Measurements from ENCODE around the gene PRRG2.
"Not testable (repeated sequence)": the region's sequence is repeated elsewhere in the genome, so short reads cannot be mapped to it uniquely, and the experiment has no call there.

Gene PRRG2

DNA sequence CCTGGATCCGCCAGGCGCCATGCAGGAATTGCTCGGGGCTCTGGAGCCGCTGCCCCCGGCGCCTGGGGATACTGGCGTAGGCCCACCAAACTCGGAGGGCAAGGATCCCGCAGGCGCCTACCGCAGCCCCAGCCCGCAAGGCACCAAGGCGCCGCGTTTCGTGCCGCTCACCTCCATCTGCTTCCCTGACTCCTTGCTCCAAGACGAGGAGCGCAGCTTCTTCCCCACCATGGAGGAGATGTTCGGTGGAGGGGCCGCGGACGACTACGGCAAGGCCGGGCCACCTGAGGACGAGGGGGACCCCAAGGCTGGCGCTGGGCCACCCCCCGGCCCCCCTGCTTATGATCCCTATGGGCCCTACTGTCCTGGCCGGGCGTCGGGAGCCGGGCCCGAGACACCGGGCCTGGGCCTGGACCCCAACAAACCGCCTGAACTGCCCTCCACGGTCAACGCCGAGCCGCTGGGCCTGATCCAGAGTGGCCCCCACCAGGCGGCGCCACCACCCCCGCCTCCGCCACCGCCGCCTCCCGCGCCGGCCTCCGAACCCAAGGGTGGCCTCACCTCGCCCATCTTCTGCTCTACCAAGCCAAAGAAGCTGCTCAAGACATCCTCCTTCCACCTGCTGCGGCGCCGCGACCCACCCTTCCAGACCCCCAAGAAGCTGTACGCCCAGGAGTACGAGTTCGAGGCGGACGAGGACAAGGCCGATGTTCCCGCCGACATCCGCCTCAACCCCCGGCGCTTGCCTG lies 16.0 kb downstream of the PRRG2 start:
- Mint-ChIP-seq H3K9me3 (no peaks in the 10 kb centered on the region), H3K27me3 (no peaks in the 10 kb centered on the region), H3K27ac (no peak overlapping the region), H3K4me3 (no peak overlapping the region), H3K4me1 (peaks cover 27% of the 10 kb centered on the region), H3K36me3 (peaks cover 27% of the 10 kb centered on the region)
- no peak for DNase-seq (ENCODE audit: low spot score in 2 of 2)
- ATAC-seq (ENCODE audit: low read depth): no peak

DNA sequence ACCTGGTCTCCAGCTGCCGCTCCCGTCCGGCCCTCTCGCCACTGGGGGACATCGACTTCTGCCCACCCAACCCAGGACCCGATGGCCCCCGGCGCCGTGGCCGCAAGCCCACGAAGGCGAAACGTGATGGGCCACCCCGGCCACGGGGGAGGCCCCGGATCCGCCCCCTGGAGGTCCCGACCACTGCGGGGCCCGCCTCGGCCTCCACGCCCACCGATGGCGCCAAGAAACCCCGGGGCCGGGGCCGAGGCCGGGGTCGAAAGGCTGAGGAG lies 16.5 kb downstream of the PRRG2 start:
- no peaks in the 10 kb centered on the region for H3K27me3 Mint-ChIP-seq
- H3K9me3 Mint-ChIP-seq: no peaks in the 10 kb centered on the region
- H3K36me3 Mint-ChIP-seq: peaks cover 27% of the 10 kb centered on the region
- no peak overlapping the region for H3K27ac Mint-ChIP-seq
- ATAC-seq (ENCODE audit: low read depth) (no peak), DNase-seq (ENCODE audit: low spot score in 2 of 2) (no peak)
- H3K4me3 Mint-ChIP-seq: no peak overlapping the region
- peaks cover 23% of the 10 kb centered on the region for H3K4me1 Mint-ChIP-seq

DNA sequence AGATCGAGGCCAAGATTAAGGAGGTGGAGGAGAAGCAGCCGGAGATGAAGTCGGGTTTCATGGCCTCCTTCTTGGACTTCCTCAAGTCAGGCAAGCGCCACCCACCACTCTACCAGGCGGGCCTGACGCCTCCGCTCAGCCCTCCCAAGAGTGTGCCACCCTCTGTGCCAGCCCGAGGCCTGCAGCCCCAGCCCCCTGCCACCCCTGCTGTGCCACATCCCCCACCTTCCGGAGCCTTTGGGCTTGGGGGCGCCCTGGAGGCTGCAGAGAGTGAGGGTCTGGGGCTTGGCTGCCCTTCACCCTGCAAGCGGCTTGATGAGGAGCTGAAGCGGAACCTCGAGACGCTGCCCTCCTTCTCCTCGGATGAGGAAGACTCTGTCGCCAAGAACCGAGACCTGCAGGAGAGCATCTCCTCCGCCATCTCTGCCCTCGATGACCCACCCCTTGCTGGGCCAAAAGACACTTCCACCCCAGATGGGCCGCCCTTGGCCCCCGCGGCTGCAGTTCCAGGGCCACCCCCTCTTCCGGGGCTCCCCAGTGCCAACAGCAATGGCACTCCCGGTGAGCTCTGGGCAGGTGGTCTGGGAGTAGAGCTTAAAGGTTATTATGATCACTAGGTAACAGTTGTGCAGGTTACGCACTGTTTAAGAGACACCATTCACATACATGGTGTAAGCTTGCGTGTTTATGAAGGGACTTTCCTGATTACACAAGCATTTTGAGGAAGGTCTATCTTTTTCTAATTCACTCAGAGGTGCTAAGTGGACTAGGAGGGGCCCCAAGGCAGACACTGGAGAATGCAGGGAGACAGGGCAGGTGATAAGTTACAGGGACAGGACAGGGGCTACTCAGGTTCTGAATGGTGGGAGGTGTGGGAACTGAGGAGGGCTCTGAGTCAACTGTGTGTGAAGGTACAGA lies 18.5 kb downstream of the PRRG2 start:
- no peaks in the 10 kb centered on the region for H3K9me3 Mint-ChIP-seq
- no peak overlapping the region for H3K27ac Mint-ChIP-seq
- peaks cover 17% of the 10 kb centered on the region for H3K36me3 Mint-ChIP-seq
- no peaks in the 10 kb centered on the region for H3K27me3 Mint-ChIP-seq
- no peak for DNase-seq (ENCODE audit: low spot score in 2 of 2)
- H3K4me3 Mint-ChIP-seq: no peak overlapping the region
- H3K4me1 Mint-ChIP-seq: peaks cover 7% of the 10 kb centered on the region
- ATAC-seq (ENCODE audit: low read depth): no peak

DNA sequence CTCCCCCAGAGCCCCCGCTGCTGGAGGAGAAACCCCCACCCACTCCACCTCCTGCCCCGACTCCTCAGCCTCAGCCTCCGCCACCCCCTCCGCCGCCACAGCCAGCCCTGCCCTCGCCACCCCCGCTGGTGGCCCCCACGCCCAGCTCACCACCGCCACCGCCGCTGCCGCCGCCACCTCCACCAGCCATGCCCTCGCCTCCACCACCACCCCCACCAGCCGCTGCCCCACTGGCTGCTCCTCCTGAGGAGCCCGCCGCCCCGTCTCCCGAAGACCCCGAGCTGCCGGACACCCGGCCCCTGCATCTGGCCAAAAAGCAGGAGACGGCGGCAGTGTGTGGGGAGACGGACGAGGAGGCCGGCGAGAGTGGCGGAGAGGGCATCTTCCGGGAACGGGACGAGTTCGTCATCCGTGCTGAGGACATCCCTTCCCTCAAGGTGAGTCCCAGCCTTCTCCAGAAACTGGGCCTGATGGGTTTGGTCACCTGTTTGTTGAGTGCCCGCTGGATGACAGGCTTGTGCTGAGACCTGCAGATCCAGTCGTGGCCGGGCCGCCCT lies 20.4 kb downstream of the PRRG2 start:
- H3K4me1 Mint-ChIP-seq: peaks cover 7% of the 10 kb centered on the region
- DNase-seq (ENCODE audit: low spot score in 2 of 2) (no peak), ATAC-seq (ENCODE audit: low read depth) (no peak)
- H3K27ac Mint-ChIP-seq: no peak overlapping the region
- H3K9me3 Mint-ChIP-seq: no peaks in the 10 kb centered on the region
- peaks cover 13% of the 10 kb centered on the region for H3K36me3 Mint-ChIP-seq
- no peaks in the 10 kb centered on the region for H3K27me3 Mint-ChIP-seq
- H3K4me3 Mint-ChIP-seq: no peak overlapping the region

DNA sequence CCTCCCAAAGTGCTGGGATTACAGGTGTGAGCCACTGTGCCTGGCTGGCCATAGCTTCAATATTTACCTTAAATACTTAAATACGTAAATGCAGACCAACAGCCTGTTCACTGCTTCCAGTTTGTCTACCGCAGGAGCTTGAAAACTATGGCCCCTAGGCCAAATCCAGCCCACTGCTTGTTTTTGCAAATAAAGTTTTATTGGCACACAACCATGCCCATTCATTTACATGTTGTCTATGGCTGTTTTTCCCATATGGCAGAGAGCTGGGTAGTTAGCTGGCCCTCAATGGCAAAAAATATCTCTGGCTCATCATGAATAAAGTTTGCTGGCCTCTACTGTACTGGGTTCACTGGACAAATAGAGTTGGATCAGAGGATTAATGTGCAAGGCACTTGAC lies 21.7 kb downstream of the PRRG2 start:
- H3K9me3 Mint-ChIP-seq: no peaks in the 10 kb centered on the region
- ATAC-seq (ENCODE audit: low read depth): no peak
- no peaks in the 10 kb centered on the region for H3K27me3 Mint-ChIP-seq
- peaks cover 13% of the 10 kb centered on the region for H3K36me3 Mint-ChIP-seq
- no peak for DNase-seq (ENCODE audit: low spot score in 2 of 2)
- no peak overlapping the region for H3K27ac Mint-ChIP-seq
- no peak overlapping the region for H3K4me3 Mint-ChIP-seq
- peaks cover 7% of the 10 kb centered on the region for H3K4me1 Mint-ChIP-seq

DNA sequence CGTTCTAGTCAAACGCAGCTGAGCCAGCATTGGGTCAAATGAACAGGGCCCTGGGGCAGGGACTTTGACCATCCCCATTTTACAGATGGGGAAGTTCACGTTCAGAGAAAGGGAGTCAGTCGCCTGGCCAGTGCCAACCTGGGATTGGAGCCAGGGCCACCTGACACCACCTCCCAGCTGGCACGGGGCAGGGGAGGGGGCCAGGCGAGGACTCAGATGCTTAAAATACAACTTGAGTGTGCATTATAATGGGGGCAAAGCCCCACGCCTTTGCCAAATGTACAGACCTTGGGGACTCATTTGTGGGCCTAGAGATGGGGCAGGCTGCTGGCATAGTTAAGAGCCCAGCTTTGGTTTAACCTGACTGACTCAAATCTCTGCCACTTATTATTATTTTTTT lies 24.5 kb downstream of the PRRG2 start:
- peaks cover 10% of the 10 kb centered on the region for H3K36me3 Mint-ChIP-seq
- DNase-seq (ENCODE audit: low spot score in 2 of 2) (no peak), ATAC-seq (ENCODE audit: low read depth) (no peak)
- no peaks in the 10 kb centered on the region for H3K27me3 Mint-ChIP-seq
- H3K27ac Mint-ChIP-seq: no peak overlapping the region
- H3K4me3 Mint-ChIP-seq: no peak overlapping the region
- peaks cover 7% of the 10 kb centered on the region for H3K4me1 Mint-ChIP-seq
- H3K9me3 Mint-ChIP-seq: no peaks in the 10 kb centered on the region

DNA sequence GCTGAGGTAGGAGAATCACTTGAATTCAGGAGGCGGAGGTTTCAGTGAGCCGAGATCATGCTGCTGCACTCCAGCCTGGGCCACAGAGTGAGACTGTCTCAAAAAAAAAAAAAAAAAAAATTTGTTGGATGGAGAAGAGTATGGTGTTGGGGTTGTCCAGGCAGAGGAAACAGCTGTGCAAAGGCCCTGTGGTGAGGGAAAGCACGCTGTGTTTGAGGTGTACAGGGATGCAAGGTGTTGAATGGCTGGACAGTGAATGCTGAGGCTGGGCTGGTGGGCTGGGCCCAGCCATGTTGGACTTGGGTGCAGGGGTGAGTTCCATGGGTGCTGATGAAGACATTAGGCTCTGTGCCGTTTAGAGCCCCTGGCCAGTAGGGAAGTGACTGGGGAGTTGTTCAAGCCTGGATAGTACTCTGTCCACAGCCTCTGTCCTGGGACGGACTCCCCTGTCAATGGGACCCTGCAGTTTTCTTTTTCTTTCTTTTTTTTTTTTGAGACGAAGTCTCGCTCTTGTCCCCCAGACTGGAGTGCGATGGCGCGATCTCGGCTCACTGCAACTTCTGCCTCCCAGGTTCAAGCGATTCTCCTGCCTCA lies 28.5 kb downstream of the PRRG2 start:
- ATAC-seq (ENCODE audit: low read depth) (no peak), DNase-seq (ENCODE audit: low spot score in 2 of 2) (no peak)
- Mint-ChIP-seq H3K27ac (no peak overlapping the region), H3K4me3 (no peak overlapping the region), H3K9me3 (no peaks in the 10 kb centered on the region), H3K27me3 (no peaks in the 10 kb centered on the region), H3K4me1 (peaks cover 16% of the 10 kb centered on the region), H3K36me3 (peaks cover 8% of the 10 kb centered on the region)

DNA sequence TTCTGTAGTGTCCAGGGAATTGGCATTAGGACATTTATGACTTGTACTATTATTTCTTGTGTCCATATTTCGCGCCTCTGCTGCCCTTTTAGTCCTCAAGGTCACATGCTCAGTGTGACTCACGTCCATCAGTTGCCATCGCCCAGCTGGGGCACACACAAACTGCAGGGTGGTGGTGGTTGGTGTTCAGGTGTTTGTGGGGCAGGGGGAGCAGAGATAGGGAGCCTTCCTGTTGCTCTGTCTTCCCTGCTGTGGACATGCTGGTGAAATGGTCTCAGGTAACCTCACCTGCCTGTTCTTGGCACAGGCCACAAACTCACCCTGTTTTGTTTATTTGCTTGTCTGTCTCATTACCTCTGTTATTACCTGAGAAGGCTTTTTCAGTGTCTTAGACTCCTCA lies 32.3 kb downstream of the PRRG2 start:
- Mint-ChIP-seq H3K4me1 (peaks cover 16% of the 10 kb centered on the region), H3K27me3 (no peaks in the 10 kb centered on the region), H3K36me3 (peaks cover 33% of the 10 kb centered on the region), H3K27ac (peak overlapping the region; percentile 90), H3K9me3 (no peaks in the 10 kb centered on the region), H3K4me3 (no peak overlapping the region)
- no peak for DNase-seq (ENCODE audit: low spot score in 2 of 2)
- no peak for ATAC-seq (ENCODE audit: low read depth)

DNA sequence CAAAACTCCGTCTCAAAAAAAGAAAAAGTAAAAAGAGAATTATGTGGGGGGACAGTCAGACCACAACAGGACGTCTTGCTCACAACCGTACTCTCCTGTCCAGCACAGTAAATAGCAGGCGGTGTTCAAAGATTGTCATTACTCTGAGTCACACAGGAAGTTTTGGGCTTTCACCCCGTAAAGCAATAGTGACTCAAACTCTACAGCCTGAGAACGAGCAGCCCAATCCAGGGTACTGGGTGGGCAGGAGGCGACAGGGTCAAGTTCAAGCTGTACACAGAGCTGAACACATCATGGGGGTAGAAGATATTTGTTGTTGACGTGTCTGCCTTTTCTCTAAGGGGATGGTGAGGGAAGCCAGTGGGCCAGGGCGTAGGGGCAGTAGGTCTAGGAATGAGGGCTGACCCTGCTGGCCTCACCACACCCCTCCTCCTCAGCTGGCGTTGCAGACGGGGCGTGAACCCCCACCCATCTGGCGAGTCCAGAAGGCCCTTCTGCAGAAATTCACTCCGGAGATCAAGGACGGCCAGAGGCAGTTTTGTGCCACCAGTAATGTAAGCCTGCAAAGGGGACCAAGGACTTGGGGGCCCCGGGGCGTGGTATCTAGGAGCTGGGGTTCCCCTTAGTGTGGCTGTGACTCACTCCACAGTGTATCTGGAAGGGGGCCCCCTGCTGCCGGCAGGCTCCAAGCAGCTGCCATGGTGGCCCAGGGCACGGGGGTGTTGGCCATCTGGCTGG lies 33.1 kb downstream of the PRRG2 start:
- ATAC-seq (ENCODE audit: low read depth) (peak; percentile 67), DNase-seq (ENCODE audit: low spot score in 2 of 2) (no peak)
- Mint-ChIP-seq H3K4me1 (peaks cover 18% of the 10 kb centered on the region), H3K9me3 (no peaks in the 10 kb centered on the region), H3K27me3 (no peaks in the 10 kb centered on the region), H3K36me3 (peaks cover 38% of the 10 kb centered on the region), H3K4me3 (peak overlapping the region; percentile 46), H3K27ac (peak overlapping the region; percentile 90)

DNA sequence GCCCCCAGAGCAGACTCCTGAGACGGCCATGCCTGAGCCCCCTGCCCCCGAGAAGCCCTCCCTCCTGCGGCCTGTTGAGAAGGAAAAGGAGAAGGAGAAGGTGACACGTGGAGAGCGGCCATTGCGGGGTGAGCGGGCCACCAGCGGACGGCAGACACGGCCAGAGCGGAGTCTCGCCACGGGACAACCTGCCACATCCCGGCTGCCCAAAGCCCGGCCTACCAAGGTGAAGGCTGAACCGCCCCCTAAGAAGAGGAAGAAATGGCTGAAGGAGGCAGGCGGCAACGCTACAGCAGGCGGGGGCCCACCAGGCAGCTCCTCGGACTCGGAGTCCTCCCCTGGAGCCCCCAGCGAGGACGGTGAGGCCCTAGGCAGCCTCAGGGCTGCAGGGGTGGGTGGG lies 34.7 kb downstream of the PRRG2 start:
- ATAC-seq (ENCODE audit: low read depth): no peak
- Mint-ChIP-seq H3K27ac (no peak overlapping the region), H3K4me3 (no peak overlapping the region), H3K4me1 (peaks cover 16% of the 10 kb centered on the region), H3K36me3 (peaks cover 38% of the 10 kb centered on the region), H3K9me3 (no peaks in the 10 kb centered on the region), H3K27me3 (no peaks in the 10 kb centered on the region)
- no peak for DNase-seq (ENCODE audit: low spot score in 2 of 2)

DNA sequence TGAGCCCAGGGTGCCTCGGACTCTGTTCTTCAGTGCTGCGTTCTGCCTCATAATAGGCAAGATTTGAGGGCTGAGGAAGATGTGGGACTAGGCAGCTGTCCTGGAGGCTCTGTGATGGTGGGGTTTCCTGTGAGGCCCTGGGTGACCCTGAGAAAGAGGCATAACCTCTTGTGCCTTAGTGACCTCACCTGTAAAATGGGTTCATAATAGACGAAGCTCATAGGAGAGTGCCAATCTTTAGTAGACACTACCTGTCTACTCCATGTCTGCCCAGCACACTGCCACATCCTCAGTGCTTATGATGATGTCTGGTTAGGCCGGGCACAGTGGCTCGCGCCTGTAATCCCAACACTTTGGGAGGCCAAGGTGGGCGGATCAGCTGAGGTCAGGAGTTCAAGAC lies 35.4 kb downstream of the PRRG2 start:
- no peak for ATAC-seq (ENCODE audit: low read depth)
- peaks cover 40% of the 10 kb centered on the region for H3K36me3 Mint-ChIP-seq
- H3K27ac Mint-ChIP-seq: no peak overlapping the region
- no peak overlapping the region for H3K4me3 Mint-ChIP-seq
- DNase-seq (ENCODE audit: low spot score in 2 of 2): no peak
- H3K4me1 Mint-ChIP-seq: peaks cover 16% of the 10 kb centered on the region
- no peaks in the 10 kb centered on the region for H3K9me3 Mint-ChIP-seq
- no peaks in the 10 kb centered on the region for H3K27me3 Mint-ChIP-seq

DNA sequence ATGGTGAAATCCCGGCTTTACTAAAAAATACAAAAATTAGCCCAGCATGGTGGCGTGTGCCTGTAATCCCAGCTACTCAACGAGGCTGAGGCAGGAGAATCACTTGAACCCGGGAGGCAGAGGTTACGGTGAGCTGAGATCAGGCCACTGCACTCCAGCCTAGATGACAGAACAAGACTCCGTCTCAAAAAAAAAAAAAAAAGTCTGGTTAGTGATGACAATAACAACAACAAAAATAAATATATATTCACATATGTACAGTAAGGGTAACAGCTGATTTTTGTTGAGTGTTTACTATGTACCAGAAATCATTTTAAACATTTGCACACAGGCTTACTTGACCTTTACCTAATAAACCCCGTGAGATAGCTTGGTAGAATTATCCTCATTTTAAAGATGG lies 35.8 kb downstream of the PRRG2 start:
- peaks cover 42% of the 10 kb centered on the region for H3K36me3 Mint-ChIP-seq
- no peak overlapping the region for H3K27ac Mint-ChIP-seq

DNA sequence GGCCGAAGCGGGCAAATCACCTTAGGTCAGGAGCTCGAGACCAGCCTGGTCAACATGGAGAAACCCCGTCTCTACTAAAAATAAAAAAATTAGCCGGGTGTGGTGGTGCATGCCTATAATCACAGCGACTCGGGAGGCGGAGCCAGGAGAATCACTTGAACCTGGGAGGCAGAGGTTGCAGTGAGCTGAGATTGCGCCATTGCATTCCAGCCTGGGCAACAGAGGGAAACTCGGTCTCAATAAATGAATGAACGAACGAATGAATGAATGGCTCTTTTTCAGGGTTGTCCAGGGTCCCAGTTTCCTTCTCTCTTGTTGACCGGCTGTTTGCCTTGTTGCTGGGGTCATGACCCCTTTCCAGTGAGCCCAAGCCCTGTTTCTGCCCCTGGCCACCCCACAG lies 36.7 kb downstream of the PRRG2 start:
- peaks cover 46% of the 10 kb centered on the region for H3K36me3 Mint-ChIP-seq
- peaks cover 12% of the 10 kb centered on the region for H3K4me1 Mint-ChIP-seq
- not testable (repeated sequence) for H3K4me3 Mint-ChIP-seq; H3K9me3 Mint-ChIP-seq; H3K27ac Mint-ChIP-seq; DNase-seq (ENCODE audit: low spot score in 2 of 2); ATAC-seq (ENCODE audit: low read depth); H3K27me3 Mint-ChIP-seq

More for the DNA sequence above, 35.8 kb downstream of the PRRG2 start:
- Mint-ChIP-seq H3K4me3 (no peak overlapping the region), H3K9me3 (no peaks in the 10 kb centered on the region), H3K27me3 (no peaks in the 10 kb centered on the region), H3K4me1 (peaks cover 16% of the 10 kb centered on the region)
- no peak for DNase-seq (ENCODE audit: low spot score in 2 of 2)
- ATAC-seq (ENCODE audit: low read depth): no peak

Measured in memory B cell (primary cell).